Measurements from ENCODE around the gene IL18R1. TPM values are rescaled to one million over a fixed set of nuclear protein-coding genes. Genes with fewer than 3 reads are reported as not detected.

Gene IL18R1
- total and polyA plus RNA-seq, 2 experiments from 2014 or later: 1.5 to 2.1 TPM

GRCh38 chr2:102427249-102427648 lies 71.7 kb downstream of the IL18R1 start:
- WGBS, 2 experiments (ENCODE audit: low coverage in 1 of 2, low lambda C conversion rate in 2 of 2, missing lambda C conversion rate in 2 of 2): 44 to 50% methylated on average over 1 of the region's 1 CpG
- H3K36me3 ChIP-seq (ENCODE audit: low read depth): no peaks in the 10 kb centered on the region
- no peak overlapping the region for H3K4me2 ChIP-seq (ENCODE audit: unreplicated experiment)
- no peak overlapping the region for H2AFZ ChIP-seq
- TF ChIP-seq EZH2phosphoT487 (IDR thresholded peaks at IDR 0.05; ENCODE audit: insufficient read depth, low read depth) (no peak), EZH2 (IDR thresholded peaks at IDR 0.05; ENCODE audit: insufficient read depth, poor library complexity, severe bottlenecking) (no peak)
- no peaks in the 10 kb centered on the region for H3K9me2 ChIP-seq (ENCODE audit: insufficient read depth)
- no peak overlapping the region for H3K4me3 ChIP-seq
- no peak overlapping the region for H3K9ac ChIP-seq
- H3K27ac ChIP-seq: no peak overlapping the region
- DNase-seq: no peak
- no peaks in the 10 kb centered on the region for H3K9me3 ChIP-seq (ENCODE audit: low read depth)
- in situ Hi-C loops (cut with MboI): loop anchor here (25.0 kb wide), 2 partner anchors 415 to 515 kb away; no protein-coding TSS in a partner anchor
- H4K20me1 ChIP-seq (ENCODE audit: insufficient read depth): no peaks in the 10 kb centered on the region
- H3K4me1 ChIP-seq (ENCODE audit: insufficient read depth): no peaks in the 10 kb centered on the region
- H3K79me2 ChIP-seq (ENCODE audit: insufficient read depth): no peaks in the 10 kb centered on the region
- H3K27me3 ChIP-seq (replicated peaks; ENCODE audit: insufficient read depth): peaks cover 33% of the 10 kb centered on the region
- no peaks in the 10 kb centered on the region for H3F3A ChIP-seq (ENCODE audit: insufficient read depth)

- TF ChIP-seq EZH2phosphoT487 (IDR thresholded peaks at IDR 0.05; ENCODE audit: insufficient read depth, low read depth) (no peak), EZH2 (IDR thresholded peaks at IDR 0.05; ENCODE audit: insufficient read depth, poor library complexity, severe bottlenecking) (no peak)
- Histone ChIP-seq H3K36me3 (ENCODE audit: low read depth) (no peaks in the 10 kb centered on the region), H3K9me3 (ENCODE audit: low read depth) (no peaks in the 10 kb centered on the region), H3K79me2 (ENCODE audit: insufficient read depth) (no peaks in the 10 kb centered on the region), H3K9me2 (ENCODE audit: insufficient read depth) (no peaks in the 10 kb centered on the region), H4K20me1 (ENCODE audit: insufficient read depth) (no peaks in the 10 kb centered on the region), H3K4me3 (no peak overlapping the region), H3K9ac (no peak overlapping the region), H3K27me3 (replicated peaks; ENCODE audit: insufficient read depth) (peaks cover 33% of the 10 kb centered on the region), H3K27ac (no peak overlapping the region), H3K4me1 (ENCODE audit: insufficient read depth) (no peaks in the 10 kb centered on the region), H2AFZ (no peak overlapping the region), H3F3A (ENCODE audit: insufficient read depth) (no peaks in the 10 kb centered on the region), H3K4me2 (ENCODE audit: unreplicated experiment) (no peak overlapping the region)
- no peak for DNase-seq
- 28 to 44% methylated on average over 2 of the region's 2 CpGs for WGBS, 2 experiments (ENCODE audit: low coverage in 1 of 2, low lambda C conversion rate in 2 of 2, missing lambda C conversion rate in 2 of 2)
- in situ Hi-C loops (cut with MboI): loop anchor here (25.0 kb wide), 2 partner anchors 416 to 516 kb away; no protein-coding TSS in a partner anchor
Measured at GRCh38 chr2:102428573-102428972, 73.0 kb downstream of the IL18R1 start.

GRCh38 chr2:102432386-102432785 lies 76.8 kb downstream of the IL18R1 start:
- H3K4me1 ChIP-seq (ENCODE audit: insufficient read depth): no peaks in the 10 kb centered on the region
- no peak overlapping the region for H3K9ac ChIP-seq
- H3K9me3 ChIP-seq (ENCODE audit: low read depth): no peaks in the 10 kb centered on the region
- no peak for TF ChIP-seq EZH2phosphoT487 (IDR thresholded peaks at IDR 0.05; ENCODE audit: insufficient read depth, low read depth)
- TF ChIP-seq EZH2 (IDR thresholded peaks at IDR 0.05; ENCODE audit: insufficient read depth, poor library complexity, severe bottlenecking): no peak
- no peak overlapping the region for H2AFZ ChIP-seq
- H3F3A ChIP-seq (ENCODE audit: insufficient read depth): no peaks in the 10 kb centered on the region
- no peaks in the 10 kb centered on the region for H4K20me1 ChIP-seq (ENCODE audit: insufficient read depth)
- no peaks in the 10 kb centered on the region for H3K9me2 ChIP-seq (ENCODE audit: insufficient read depth)
- DNase-seq: no peak
- no peak overlapping the region for H3K4me2 ChIP-seq (ENCODE audit: unreplicated experiment)
- in situ Hi-C loops (cut with MboI): loop anchor here (25.0 kb wide), 2 partner anchors 420 to 520 kb away; no protein-coding TSS in a partner anchor
- no peaks in the 10 kb centered on the region for H3K79me2 ChIP-seq (ENCODE audit: insufficient read depth)
- peaks cover 22% of the 10 kb centered on the region for H3K27me3 ChIP-seq (replicated peaks; ENCODE audit: insufficient read depth)
- no peak overlapping the region for H3K27ac ChIP-seq
- no peak overlapping the region for H3K4me3 ChIP-seq
- 35 to 52% methylated on average over 2 of the region's 2 CpGs for WGBS, 2 experiments (ENCODE audit: low coverage in 1 of 2, low lambda C conversion rate in 2 of 2, missing lambda C conversion rate in 2 of 2)
- no peaks in the 10 kb centered on the region for H3K36me3 ChIP-seq (ENCODE audit: low read depth)

GRCh38 chr2:102433973-102434654 lies 78.5 kb downstream of the IL18R1 start:
- in situ Hi-C loops (cut with MboI): loop anchor here (25.0 kb wide), 2 partner anchors 422 to 522 kb away; no protein-coding TSS in a partner anchor
- Histone ChIP-seq H3F3A (ENCODE audit: insufficient read depth) (no peaks in the 10 kb centered on the region), H3K9me2 (ENCODE audit: insufficient read depth) (no peaks in the 10 kb centered on the region), H3K9ac (no peak overlapping the region), H3K9me3 (ENCODE audit: low read depth) (no peaks in the 10 kb centered on the region), H3K27me3 (replicated peaks; ENCODE audit: insufficient read depth) (0 out of 2 replicates have a peak, but pooled peaks cover 11% of the 10 kb centered on the region), H3K4me2 (ENCODE audit: unreplicated experiment) (no peak overlapping the region), H3K4me1 (ENCODE audit: insufficient read depth) (no peaks in the 10 kb centered on the region), H3K36me3 (ENCODE audit: low read depth) (no peaks in the 10 kb centered on the region), H3K27ac (no peak overlapping the region), H4K20me1 (ENCODE audit: insufficient read depth) (no peaks in the 10 kb centered on the region), H3K79me2 (ENCODE audit: insufficient read depth) (no peaks in the 10 kb centered on the region), H3K4me3 (no peak overlapping the region), H2AFZ (no peak overlapping the region)
- TF ChIP-seq EZH2phosphoT487 (IDR thresholded peaks at IDR 0.05; ENCODE audit: insufficient read depth, low read depth) (no peak), EZH2 (IDR thresholded peaks at IDR 0.05; ENCODE audit: insufficient read depth, poor library complexity, severe bottlenecking) (no peak)
- 69 to 72% methylated on average over 4 of the region's 4 CpGs for WGBS, 2 experiments (ENCODE audit: low coverage in 1 of 2, low lambda C conversion rate in 2 of 2, missing lambda C conversion rate in 2 of 2)
- DNase-seq: no peak
